Central memory CD4-positive, alpha-beta T cell (primary cell): ENCODE results near the gene EEF2.
"Not testable (repeated sequence)": the region's sequence is repeated elsewhere in the genome, so short reads cannot be mapped to it uniquely, and the experiment has no call there.

ENCODE experiments used
- DNase-seq: peaks from one replicate; pipeline ENCODE4 v3.0.0; 2022

The EEF2 gene

GRCh38 chr19:3944018-3944721 is 41.1 kb downstream of the EEF2 start:
- no peak for DNase-seq

- DNase-seq = no peak
Measured at GRCh38 chr19:3942790-3943409, 42.4 kb downstream of the EEF2 start.

GRCh38 chr19:3938300-3938950 is 46.8 kb downstream of the EEF2 start:
- not testable (repeated sequence) for DNase-seq

GRCh38 chr19:3936506-3937442 is 48.5 kb downstream of the EEF2 start:
- DNase-seq = no peak

- DNase-seq = no peak
Measured at GRCh38 chr19:3932931-3933810, 52.1 kb downstream of the EEF2 start, which contains the start of gene NMRK2. NMRK2 (plus strand) TSS chr19:3933069; CDS start chr19:3933672, 603 bp downstream.

- no peak for DNase-seq
Measured at GRCh38 chr19:3931041-3931440, 54.2 kb downstream of the EEF2 start.
